Psoas muscle (tissue), 8 donors: ENCODE measurements around the gene FMNL2. TPM values are rescaled to one million over a fixed set of nuclear protein-coding genes. Genes with fewer than 3 reads are reported as not detected.
A peak's percentile ranks its signal among the peaks of the same experiment; 100 is the strongest.

ENCODE experiments used
- ATAC-seq, 4 donors: fragments of 200-7000 bp; cut with Tn5 transposase; one replicate each; pipeline ENCODE4 v1.9.1; 2020; ENCODE audit warnings: moderate library complexity in 3 of 4, mild to moderate bottlenecking in 2 of 4
- DNase-seq, 2 donors: peaks; one replicate each; pipeline ENCODE4 v3.0.0-alpha.2; 2020
- H3K27ac ChIP-seq: fragments of 200-600 bp; one replicate; pipeline ENCODE4 v1.8.0; 2022
- H3K27me3 ChIP-seq, 3 donors: fragments of 200-600 bp in 1 of 3; one replicate each; pipeline versions ENCODE4 v1.6.1 to v1.8.0; 2013 to 2022; ENCODE audit warnings: low read length in 2 of 3, mild to moderate bottlenecking in 2 of 3, moderate library complexity in 1 of 3; ENCODE audit not compliant: insufficient read depth in 3 of 3
- H3K36me3 ChIP-seq, 2 donors: fragments of 200-600 bp in 1 of 2; one replicate each; pipeline versions ENCODE4 v1.6.1 to v1.8.0; 2013 to 2022; ENCODE audit warnings: low read depth in 1 of 2, mild to moderate bottlenecking in 1 of 2, moderate library complexity in 1 of 2; ENCODE audit not compliant: insufficient read depth in 1 of 2
- H3K4me1 ChIP-seq: fragments of 200-600 bp; one replicate; pipeline ENCODE4 v1.8.0; 2022
- H3K4me3 ChIP-seq: fragments of 200-600 bp; one replicate; pipeline ENCODE4 v1.8.0; 2022; ENCODE audit warnings: mild to moderate bottlenecking
- H3K9me3 ChIP-seq: fragments of 200-600 bp; one replicate; pipeline ENCODE4 v1.8.0; 2022
- WGBS, 3 donors: extraction: QIAGEN DNeasy Blood & Tissue Kit; methylation state at CpG; one replicate each; pipeline versions ENCODE4 v1.1.6 to v1.1.7; 2013; 5-methylcytosine and 5-hydroxymethylcytosine counted together
- intact Hi-C, 2 donors: fragments of 100-400 bp; cut with DNase I; formaldehyde crosslinking; loops; one replicate each; pipeline versions ENCODE4 v1.11.0 to v1.14.2; 2022
- polyA plus RNA-seq, 3 donors: library from polyadenylated mRNA; stranded (reverse); fragments of 200-250 nt; gene quantifications; one replicate each; pipeline ENCODE4 v1.2.3, GENCODE V29; 2013
- total RNA-seq, 4 donors: library from RNA; stranded (reverse); fragmentation: NEBNext Ultra II Directional in 2 of 4; extraction: Animal tissue kit (Norgen Biotek cat#: 25700) in 2 of 4; gene quantifications; one replicate each; pipeline versions ENCODE4 v1.2.1 to v1.2.4, GENCODE V29; 2021 to 2023
- TF ChIP-seq, protein P1 (sequence below): fragments of 200-600 bp; IDR thresholded peaks from one replicate; pipeline ENCODE4 v1.8.0; 2022; ENCODE audit warnings: antibody characterized with exemption
- donor health status: healthy with polysubstance abuse.
- donor health status: DM: no; HTN: no; CAD: no; lungs with moderate emphysema.
- donor health status: Bipolar disorder and iron deficiency.
- donor health status: healthy.
- donor health status: DM: yes; HTN: yes; CAD: no.
- donor health status: DM: no; HTN: no; CAD: no.
- donor health status: DM: no; HTN: no; CAD: no.
- donor health status: DM: yes; HTN: yes; CAD: no.

FMNL2 gene
- total and polyA plus RNA-seq, 7 donors = 6.6 to 18.2 (median 11.0) TPM

DNA sequence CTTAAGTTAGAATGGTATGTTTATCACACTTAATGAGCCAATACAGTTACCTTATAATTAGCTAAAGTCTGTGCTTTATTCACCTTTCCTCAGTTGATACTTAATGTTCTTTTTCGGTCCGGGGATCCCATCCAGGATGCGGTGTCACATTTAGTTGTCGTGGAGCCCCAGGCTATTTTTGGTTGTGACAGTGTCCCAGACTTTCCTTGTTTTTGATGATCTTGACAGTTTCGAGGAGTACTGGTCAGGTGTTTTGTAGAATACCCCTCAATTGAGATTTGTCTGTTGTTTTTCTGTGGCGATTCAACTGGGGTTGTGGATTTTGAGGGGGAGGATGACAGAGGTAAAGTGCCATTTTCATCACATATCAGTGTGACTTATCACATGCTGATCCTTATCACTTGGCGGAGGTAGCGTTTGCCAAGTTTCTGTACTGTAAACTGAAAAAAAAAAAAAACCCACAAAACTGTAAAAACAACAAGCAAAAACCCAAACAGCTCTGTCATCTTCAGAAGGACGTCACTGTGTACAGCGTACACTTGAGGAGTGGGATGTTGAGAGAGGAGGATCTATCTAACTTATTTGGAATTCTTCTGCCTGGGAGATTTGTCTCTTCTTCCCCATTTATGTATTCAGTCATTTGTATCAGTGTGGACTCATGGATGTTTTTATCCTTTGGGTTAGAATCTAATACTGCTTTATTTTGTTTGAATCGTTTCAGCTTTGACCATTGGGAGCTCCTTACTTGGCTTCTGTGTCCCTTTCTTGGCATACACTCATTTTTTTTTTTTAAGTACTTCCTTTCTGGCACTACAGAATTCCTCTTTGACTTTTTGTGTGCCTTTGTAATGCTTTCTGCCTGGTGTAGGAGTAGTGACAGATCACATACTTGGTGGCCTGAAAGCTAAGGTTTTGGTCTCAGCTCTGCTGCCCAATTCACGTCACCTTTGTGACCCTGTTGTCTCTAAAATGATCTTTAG, 68.1 kb downstream of the FMNL2 start:
- Histone ChIP-seq H3K4me3 (no peak overlapping the region), H3K4me1 (peaks cover 71% of the 10 kb centered on the region), H3K27me3 (no peaks in the 10 kb centered on the region), H3K36me3 (no peaks in the 10 kb centered on the region), H3K9me3 (no peaks in the 10 kb centered on the region), H3K27ac (peak overlapping the region; percentile 63)
- TF ChIP-seq, protein P1, sequence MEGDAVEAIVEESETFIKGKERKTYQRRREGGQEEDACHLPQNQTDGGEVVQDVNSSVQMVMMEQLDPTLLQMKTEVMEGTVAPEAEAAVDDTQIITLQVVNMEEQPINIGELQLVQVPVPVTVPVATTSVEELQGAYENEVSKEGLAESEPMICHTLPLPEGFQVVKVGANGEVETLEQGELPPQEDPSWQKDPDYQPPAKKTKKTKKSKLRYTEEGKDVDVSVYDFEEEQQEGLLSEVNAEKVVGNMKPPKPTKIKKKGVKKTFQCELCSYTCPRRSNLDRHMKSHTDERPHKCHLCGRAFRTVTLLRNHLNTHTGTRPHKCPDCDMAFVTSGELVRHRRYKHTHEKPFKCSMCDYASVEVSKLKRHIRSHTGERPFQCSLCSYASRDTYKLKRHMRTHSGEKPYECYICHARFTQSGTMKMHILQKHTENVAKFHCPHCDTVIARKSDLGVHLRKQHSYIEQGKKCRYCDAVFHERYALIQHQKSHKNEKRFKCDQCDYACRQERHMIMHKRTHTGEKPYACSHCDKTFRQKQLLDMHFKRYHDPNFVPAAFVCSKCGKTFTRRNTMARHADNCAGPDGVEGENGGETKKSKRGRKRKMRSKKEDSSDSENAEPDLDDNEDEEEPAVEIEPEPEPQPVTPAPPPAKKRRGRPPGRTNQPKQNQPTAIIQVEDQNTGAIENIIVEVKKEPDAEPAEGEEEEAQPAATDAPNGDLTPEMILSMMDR = no peak
- peak; percentile 57 to 79 (median 60) for ATAC-seq
- intact Hi-C loops = no loop called here
- DNase-seq = no peak
- WGBS, 3 donors = 35 to 53% (median 44%) methylated on average over 12 of the region's 12 CpGs

DNA sequence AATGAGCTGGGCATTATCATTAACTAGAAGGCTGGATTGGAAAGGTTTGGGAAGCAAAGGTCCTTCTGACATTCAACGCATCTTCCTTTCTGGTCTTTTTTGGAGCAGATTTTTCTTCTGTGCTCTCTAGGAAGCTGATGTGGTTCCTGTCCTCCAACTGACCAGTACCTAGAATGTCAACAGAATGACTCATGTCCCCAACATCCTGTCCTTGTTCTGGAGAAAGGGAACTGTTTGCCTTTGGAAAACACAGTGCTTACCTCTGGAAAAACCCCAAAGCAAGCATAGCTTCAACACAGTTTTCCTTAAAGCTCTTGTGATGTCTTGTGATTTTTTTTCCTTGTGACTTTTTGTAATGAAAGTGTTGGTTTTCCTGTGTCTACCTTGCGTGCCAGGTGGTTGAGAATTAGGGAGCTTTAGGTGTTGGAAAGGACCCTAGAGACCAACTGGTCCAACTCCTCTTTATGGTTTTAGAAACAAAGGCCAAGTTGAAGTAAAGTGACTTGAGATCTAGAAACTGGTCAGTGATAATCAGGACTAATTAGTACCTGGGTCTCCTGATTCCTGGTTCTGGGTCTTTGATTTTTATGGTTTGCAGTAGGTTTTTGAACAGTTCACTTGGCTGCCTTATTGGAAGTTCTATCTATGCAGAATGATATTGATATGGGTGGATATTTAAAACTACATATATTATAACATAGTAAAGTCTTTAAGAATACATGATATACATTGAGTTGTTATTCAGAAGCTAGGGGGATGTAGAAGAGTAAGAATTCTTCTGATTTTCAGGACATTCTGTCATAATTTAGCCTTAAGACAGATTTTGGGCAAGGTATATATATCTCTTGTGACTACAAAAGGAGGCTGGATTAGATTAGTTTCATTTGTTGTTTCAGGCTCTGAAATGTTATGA, 70.5 kb downstream of the FMNL2 start:
- H3K9me3 ChIP-seq = no peaks in the 10 kb centered on the region
- ATAC-seq = peak; percentile 56 to 73 (median 70)
- TF ChIP-seq, protein P1 = no peak
- WGBS, 3 donors = 81 to 83% (median 81%) methylated on average over 2 of the region's 2 CpGs
- intact Hi-C loops = loop anchor here in 1 of 2 donors (5.0 kb wide), 1 partner anchor 68 kb away; the partner anchor contains the start of gene FMNL2
- no peaks in the 10 kb centered on the region for H3K27me3 ChIP-seq
- DNase-seq = no peak
- H3K27ac ChIP-seq = peak overlapping the region; percentile 32
- no peak overlapping the region for H3K4me3 ChIP-seq
- peaks cover 77% of the 10 kb centered on the region for H3K4me1 ChIP-seq
- H3K36me3 ChIP-seq = no peaks in the 10 kb centered on the region

DNA sequence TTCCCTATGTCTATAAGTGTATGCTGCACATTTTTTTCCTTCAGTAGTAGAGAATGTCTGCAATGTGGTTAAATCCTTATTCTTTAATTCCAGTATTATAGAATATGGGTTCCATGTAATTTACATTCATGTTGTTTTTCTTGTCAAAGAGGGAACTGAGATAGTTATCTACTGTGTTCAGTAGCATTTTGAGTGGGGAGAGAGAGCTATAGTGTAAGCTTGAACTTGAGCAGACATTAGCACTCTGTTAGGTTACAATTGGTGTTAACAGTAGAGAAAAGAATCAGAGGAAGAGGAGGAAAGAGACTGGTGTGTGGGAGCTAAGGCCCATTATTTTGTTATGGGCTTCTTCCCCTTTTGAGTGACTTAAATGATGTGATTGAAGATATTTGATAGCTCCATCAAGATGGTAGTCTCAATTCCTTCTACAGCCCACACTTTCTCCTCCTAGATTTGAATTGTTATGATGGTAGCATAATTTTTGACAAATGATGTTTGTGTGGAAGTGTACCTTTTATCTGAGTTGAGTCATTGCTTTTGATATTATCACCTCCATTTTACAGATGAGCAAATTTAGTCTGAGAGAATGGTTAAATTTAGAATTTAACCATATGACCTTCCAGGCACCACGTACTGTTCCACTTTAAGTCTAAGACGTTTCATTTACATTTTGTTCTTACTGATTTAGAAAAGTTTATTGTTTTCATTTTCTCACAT, 71.3 kb downstream of the FMNL2 start:
- Histone ChIP-seq H3K27me3 (no peaks in the 10 kb centered on the region), H3K4me1 (peaks cover 76% of the 10 kb centered on the region), H3K9me3 (no peaks in the 10 kb centered on the region), H3K36me3 (no peaks in the 10 kb centered on the region), H3K27ac (peak overlapping the region; percentile 32), H3K4me3 (no peak overlapping the region)
- no peak for DNase-seq
- WGBS, 3 donors = 16 to 58% (median 16%) methylated on average over 2 of the region's 2 CpGs
- intact Hi-C loops = loop anchor here in 1 of 2 donors (5.0 kb wide), 1 partner anchor 69 kb away; the partner anchor contains the start of gene FMNL2
- TF ChIP-seq, protein P1 = no peak
- ATAC-seq = no peak

DNA sequence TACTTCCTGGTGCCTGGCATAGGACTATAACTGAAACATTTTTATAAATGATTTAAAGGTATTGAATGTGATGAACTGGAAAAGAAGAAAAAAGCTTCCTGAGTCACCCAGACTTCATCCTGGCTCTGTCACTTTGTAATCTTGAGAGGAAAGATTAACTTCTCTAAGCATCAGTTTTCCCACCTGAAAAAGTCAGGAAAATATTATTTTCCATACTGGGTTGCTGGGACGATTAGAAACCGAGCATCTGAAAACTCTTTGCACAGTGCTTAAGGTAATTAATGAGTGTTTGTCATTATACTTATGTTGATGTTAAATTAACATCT, 71.8 kb downstream of the FMNL2 start:
- intact Hi-C loops = loop anchor here in 1 of 2 donors (5.0 kb wide), 1 partner anchor 69 kb away; the partner anchor contains the start of gene FMNL2
- TF ChIP-seq, protein P1 = no peak
- Histone ChIP-seq H3K36me3 (no peaks in the 10 kb centered on the region), H3K9me3 (no peaks in the 10 kb centered on the region), H3K4me1 (peaks cover 73% of the 10 kb centered on the region), H3K4me3 (peak overlapping the region; percentile 40), H3K27ac (peak overlapping the region; percentile 32), H3K27me3 (no peaks in the 10 kb centered on the region)
- DNase-seq (no peak), ATAC-seq (no peak)
- WGBS, 3 donors = 43 to 72% (median 49%) methylated on average over 2 of the region's 2 CpGs
